IPS-18c (cell line): ENCODE measurements around the gene CDHR2.

Source experiments
- H3K4me3 ChIP-seq: 2 replicates; pipeline ENCODE4 v1.7.0; 2013; ENCODE audit warnings: low read depth, mild to moderate bottlenecking, low read length, moderate library complexity; ENCODE audit not compliant: insufficient read depth
- H3K9me3 ChIP-seq: one replicate; pipeline ENCODE4 v1.6.1; 2013; ENCODE audit warnings: mild to moderate bottlenecking, low read length, moderate library complexity; ENCODE audit not compliant: control insufficient read depth, insufficient read depth

The CDHR2 gene

GRCh38 chr5:176536132-176536901 lies 12.8 kb upstream of the CDHR2 start:
- H3K4me3 ChIP-seq = peak overlapping the region; percentile 99
- H3K9me3 ChIP-seq = peaks cover 2% of the 10 kb centered on the region

DNA sequence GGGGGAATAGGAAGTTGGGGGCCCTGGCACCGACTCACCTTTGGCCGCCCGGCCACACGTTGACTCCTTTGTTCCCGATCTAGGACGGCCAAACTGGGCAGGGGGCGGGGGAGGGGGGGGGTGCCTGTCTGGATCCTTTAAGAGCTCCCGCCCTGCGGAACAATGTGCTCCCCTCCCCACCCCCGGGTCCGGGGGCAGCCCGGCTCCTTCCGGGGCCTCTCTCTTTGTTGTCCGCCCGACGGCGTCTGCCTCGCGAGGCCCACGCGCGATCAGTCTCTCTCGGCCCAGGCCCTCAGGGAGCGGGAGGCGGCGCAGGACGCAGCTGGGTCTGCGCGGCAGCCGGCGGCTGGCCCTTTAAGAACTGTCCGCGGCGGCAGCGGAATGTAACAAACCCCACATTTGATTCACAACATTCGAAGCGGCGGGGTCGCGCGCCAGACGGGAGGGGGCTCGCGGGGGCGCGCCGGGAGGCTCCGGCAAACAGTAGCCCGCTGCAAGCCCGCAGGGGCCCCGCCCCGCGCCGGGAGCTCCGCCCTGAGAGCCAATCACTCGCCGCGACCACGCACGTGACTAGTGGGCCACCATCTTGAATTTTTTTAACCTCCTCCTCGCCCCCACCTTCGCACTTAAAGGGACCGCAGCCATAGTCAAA lies 12.1 kb upstream of the CDHR2 start, which contains the start of gene RNF44:
RNF44 (minus strand) TSS at position 501 of the 652 bp plus-strand sequence. CDS start 4,930 bp downstream, outside the sequence.
- Histone ChIP-seq H3K9me3 (peaks cover 2% of the 10 kb centered on the region), H3K4me3 (peak within 1 kb of the TSS; percentile 99)

- peaks cover 2% of the 10 kb centered on the region for H3K9me3 ChIP-seq
- peak overlapping the region; percentile 99 for H3K4me3 ChIP-seq
Observed at GRCh38 chr5:176537554-176538229, 11.4 kb upstream of the CDHR2 start.

DNA sequence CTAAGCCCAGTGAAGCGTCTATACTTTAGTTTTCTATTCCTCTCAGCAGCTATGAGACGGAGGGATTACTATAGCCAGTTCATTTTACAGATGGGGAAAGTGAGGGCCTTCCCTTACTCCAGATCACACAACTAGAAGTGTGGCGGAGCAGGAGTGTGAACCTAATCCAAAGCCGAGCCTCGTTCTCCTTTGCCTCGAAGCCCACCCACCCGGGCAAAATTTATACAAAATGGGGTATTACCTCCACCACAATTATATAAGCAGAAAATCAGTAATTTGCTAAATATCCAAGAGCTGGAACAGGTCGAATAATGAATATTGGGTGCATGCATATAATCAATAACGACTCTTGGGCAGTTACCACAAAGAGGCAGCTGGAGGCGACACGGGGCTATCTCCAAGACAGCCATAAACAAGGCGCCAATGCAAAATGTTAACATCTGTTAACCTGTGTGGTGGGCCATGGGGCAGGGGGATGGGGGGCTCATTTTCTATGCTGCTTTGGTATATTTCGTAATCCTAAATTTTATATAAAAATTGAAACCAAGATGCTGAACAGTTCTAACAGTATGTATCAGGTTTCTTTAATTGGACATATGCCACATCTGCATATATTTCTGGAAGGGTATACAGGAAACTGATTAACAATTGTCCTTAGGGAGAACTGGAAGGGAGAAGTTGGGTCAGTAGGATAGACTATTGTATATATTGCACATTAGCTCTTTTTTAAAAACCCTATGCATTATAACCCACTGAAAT lies 10.7 kb upstream of the CDHR2 start:
- Histone ChIP-seq H3K4me3 (peak overlapping the region; percentile 49), H3K9me3 (peaks cover 2% of the 10 kb centered on the region)

DNA sequence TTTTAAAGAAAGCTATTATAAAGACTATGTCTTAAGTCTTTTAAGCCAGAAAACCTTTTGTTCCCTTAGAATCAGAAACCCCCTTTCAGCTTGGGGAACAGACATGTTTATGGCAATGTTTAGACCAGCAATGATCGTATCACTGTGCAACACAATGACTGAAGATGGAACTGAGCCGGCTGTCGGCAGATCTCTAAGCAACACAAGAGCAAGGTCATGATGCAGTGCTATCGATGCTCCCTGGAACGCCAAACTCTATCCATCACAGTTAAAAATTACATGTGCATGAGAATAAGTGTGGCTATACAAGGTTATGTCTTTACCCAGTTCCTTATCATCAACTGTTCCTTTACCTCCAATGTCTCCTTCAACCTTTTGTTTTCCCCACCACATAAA lies 10.2 kb upstream of the CDHR2 start:
- Histone ChIP-seq H3K9me3 (peaks cover 2% of the 10 kb centered on the region), H3K4me3 (no peak overlapping the region)

GRCh38 chr5:176540476-176540899 lies 8.7 kb upstream of the CDHR2 start:
- no peak overlapping the region for H3K4me3 ChIP-seq
- peaks cover 2% of the 10 kb centered on the region for H3K9me3 ChIP-seq

GRCh38 chr5:176540956-176541337 lies 8.2 kb upstream of the CDHR2 start:
- H3K9me3 ChIP-seq = peaks cover 1% of the 10 kb centered on the region
- no peak overlapping the region for H3K4me3 ChIP-seq

DNA sequence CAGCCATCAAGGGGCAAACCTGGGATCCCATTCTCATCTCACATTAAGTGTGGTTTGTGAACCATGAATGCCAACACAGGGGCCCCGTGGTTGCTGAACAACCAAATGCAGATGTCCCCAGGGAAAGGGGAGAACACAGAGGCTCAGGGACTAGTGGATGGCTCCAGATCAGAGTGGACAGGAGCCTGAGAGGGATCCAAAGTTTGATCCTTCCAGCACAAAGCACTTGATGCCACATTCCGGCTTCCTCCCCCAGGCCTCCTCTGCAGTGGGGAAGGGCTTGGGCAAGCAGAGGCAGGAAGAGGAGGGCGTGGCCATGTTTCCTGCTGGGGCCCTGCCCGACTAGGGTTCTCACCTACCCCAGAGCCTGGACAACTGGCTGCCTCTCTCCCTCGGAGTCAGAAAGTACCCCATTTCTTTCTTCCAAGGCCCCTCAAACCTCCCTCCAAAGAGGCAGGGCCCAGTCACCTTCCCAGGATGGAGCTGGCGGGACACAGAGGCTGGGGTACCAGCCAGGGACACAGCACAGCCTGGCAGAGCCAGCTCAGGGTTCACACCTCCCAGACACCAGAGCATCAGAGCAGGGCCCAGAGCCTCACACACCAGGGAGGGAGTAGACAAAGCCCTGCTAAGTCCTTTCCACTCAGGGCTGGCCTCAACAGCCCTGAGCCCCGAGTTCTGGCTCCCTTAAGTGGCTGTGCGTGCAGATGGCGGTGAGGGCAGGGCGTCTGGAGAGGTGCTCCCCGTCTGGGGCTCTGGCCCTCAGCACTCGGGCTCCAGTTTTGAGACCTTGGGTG lies 7.6 kb upstream of the CDHR2 start:
- Histone ChIP-seq H3K4me3 (peak overlapping the region; percentile 25; the same call in 1 of the 2 replicates), H3K9me3 (no peaks in the 10 kb centered on the region)

GRCh38 chr5:176542135-176542595 lies 7.0 kb upstream of the CDHR2 start:
- peak overlapping the region; percentile 70 for H3K4me3 ChIP-seq

GRCh38 chr5:176542596-176543427 lies 6.3 kb upstream of the CDHR2 start:
- Histone ChIP-seq H3K9me3 (no peaks in the 10 kb centered on the region), H3K4me3 (peak overlapping the region; percentile 77)

More at GRCh38 chr5:176542135-176542595, 7.0 kb upstream of the CDHR2 start:
- H3K9me3 ChIP-seq = no peaks in the 10 kb centered on the region

GRCh38 chr5:176543428-176544182 lies 5.5 kb upstream of the CDHR2 start:
- no peaks in the 10 kb centered on the region for H3K9me3 ChIP-seq

GRCh38 chr5:176545388-176545736 lies 3.8 kb upstream of the CDHR2 start:
- no peak overlapping the region for H3K4me3 ChIP-seq

More at GRCh38 chr5:176543428-176544182, 5.5 kb upstream of the CDHR2 start:
- peak overlapping the region; percentile 77 for H3K4me3 ChIP-seq

GRCh38 chr5:176545737-176546509 lies 3.2 kb upstream of the CDHR2 start:
- H3K4me3 ChIP-seq = no peak overlapping the region
- no peaks in the 10 kb centered on the region for H3K9me3 ChIP-seq

More at GRCh38 chr5:176545388-176545736, 3.8 kb upstream of the CDHR2 start:
- no peaks in the 10 kb centered on the region for H3K9me3 ChIP-seq

DNA sequence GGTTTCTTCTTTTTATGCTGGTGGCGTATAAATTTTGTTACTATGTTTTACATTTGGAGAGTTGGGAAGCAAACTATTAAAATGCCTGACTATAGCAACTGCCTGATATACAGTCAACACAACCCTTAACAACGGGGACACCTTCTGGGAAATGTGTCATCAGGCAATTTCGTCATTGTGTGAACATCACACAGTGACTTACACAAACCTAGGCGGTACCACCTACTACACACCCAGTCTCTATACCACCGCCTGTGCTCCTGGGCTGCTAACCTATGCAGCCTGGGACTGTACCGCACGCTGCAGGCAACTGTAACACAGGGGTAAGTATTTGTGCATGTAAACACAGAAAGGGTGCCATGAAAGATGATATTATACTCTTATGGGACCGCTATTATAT lies 1.3 kb upstream of the CDHR2 start:
- H3K4me3 ChIP-seq = no peak overlapping the region

More for the DNA sequence above, 1.3 kb upstream of the CDHR2 start:
- no peaks in the 10 kb centered on the region for H3K9me3 ChIP-seq
